H1 (cell line): ENCODE results near the gene GBGT1. TPM values are rescaled to one million over a fixed set of nuclear protein-coding genes. Genes with fewer than 3 reads are reported as not detected.

ENCODE experiments used
- CTCF ChIA-PET: fragments of 300-600 bp; sonication (Branson Sonifier 250); formaldehyde crosslinking; loops from one replicate; lab custom pipeline; 2021; ENCODE audit not compliant: partially characterized antibody; lab: Charles Lee
- POLR2A ChIA-PET: fragments of 300-600 bp; sonication (Branson Sonifier 250); formaldehyde crosslinking; loops from one replicate; lab custom pipeline; 2021; ENCODE audit warnings: inconsistent platforms; ENCODE audit not compliant: partially characterized antibody; lab: Charles Lee
- DNase-seq, 2 experiments: peaks; one replicate each; pipeline versions ENCODE4 v3.0.0 to v3.0.0-alpha.2; 2010 to 2022; ENCODE audit warnings: low spot score in 2 of 2, low read depth in 1 of 2, mixed read lengths in 1 of 2
- FAIRE-seq: peaks from 2 replicates; lab custom pipeline; 2011; peaks lifted over from hg19 to GRCh38; lab: Jason Lieb, UNC
- H2AFZ ChIP-seq: 2 replicates; pipeline ENCODE4 v1.8.1; 2012; ENCODE audit warnings: low read length, inconsistent platforms
- H2AK5ac ChIP-seq: 2 replicates; pipeline ENCODE4 v1.6.1; 2013; ENCODE audit warnings: low read depth, low read length
- H2BK120ac ChIP-seq: replicated peaks from 2 replicates; pipeline ENCODE3; 2013; ENCODE audit warnings: low read depth, low read length, inconsistent platforms
- H2BK12ac ChIP-seq: 2 replicates; pipeline ENCODE4 v1.6.1; 2013; ENCODE audit warnings: low read depth, low read length
- H2BK15ac ChIP-seq: 2 replicates; pipeline ENCODE4 v1.6.1; 2013; ENCODE audit warnings: low read length
- H2BK20ac ChIP-seq: 2 replicates; pipeline ENCODE4 v1.6.1; 2013; ENCODE audit warnings: low read length
- H2BK5ac ChIP-seq: 2 replicates; pipeline ENCODE4 v1.6.1; 2013; ENCODE audit warnings: low read depth, low read length
- H3K14ac ChIP-seq: 2 replicates; pipeline ENCODE4 v1.6.1; 2013; ENCODE audit warnings: inconsistent platforms; ENCODE audit not compliant: insufficient read length
- H3K18ac ChIP-seq: 2 replicates; pipeline ENCODE4 v1.6.1; 2013; ENCODE audit warnings: low read length; ENCODE audit errors: extremely low read depth
- H3K23ac ChIP-seq: 2 replicates; pipeline ENCODE4 v1.6.1; 2013; ENCODE audit warnings: inconsistent platforms; ENCODE audit not compliant: insufficient read length
- H3K23me2 ChIP-seq: 2 replicates; pipeline ENCODE4 v1.6.1; 2013; ENCODE audit warnings: low read depth, low read length
- H3K27ac ChIP-seq: 2 replicates; pipeline ENCODE4 v1.6.1; 2011; ENCODE audit warnings: low read depth, low read length, inconsistent platforms
- H3K27me3 ChIP-seq, 4 experiments: replicated peaks in 1 of 4; 1 replicate in 1 of 4; 2 replicates in 3 of 4; pipeline versions ENCODE4 v1.6.1 to v1.8.1; 2011 to 2013; ENCODE audit warnings: low read length in 3 of 4, mild to moderate bottlenecking in 3 of 4, inconsistent platforms in 2 of 4, mixed read lengths in 2 of 4, moderate library complexity in 1 of 4; ENCODE audit not compliant: control insufficient read depth in 3 of 4, insufficient read depth in 3 of 4; ENCODE audit errors: extremely low read depth in 1 of 4
- H3K36me3 ChIP-seq, 4 experiments: 2 replicates each; pipeline versions ENCODE4 v1.6.1 to v1.8.1; 2011 to 2013; ENCODE audit warnings: mild to moderate bottlenecking in 4 of 4, low read length in 3 of 4, moderate library complexity in 2 of 4, control low read depth in 1 of 4, inconsistent platforms in 1 of 4; ENCODE audit not compliant: insufficient read depth in 4 of 4, control insufficient read depth in 2 of 4
- H3K4ac ChIP-seq: replicated peaks from 2 replicates; pipeline ENCODE3; 2013; ENCODE audit warnings: low read length, low read depth, mixed read lengths, inconsistent platforms; ENCODE audit not compliant: insufficient read length
- H3K4me1 ChIP-seq, 4 experiments: replicated peaks in 1 of 4; 1 replicate in 1 of 4; 2 replicates in 3 of 4; pipeline versions ENCODE4 v1.6.1 to v1.8.1; 2011 to 2013; ENCODE audit warnings: low read length in 3 of 4, inconsistent platforms in 2 of 4, mixed read lengths in 1 of 4; ENCODE audit not compliant: insufficient read depth in 4 of 4, control insufficient read depth in 3 of 4
- H3K4me2 ChIP-seq, 2 experiments: 2 replicates each; pipeline versions ENCODE4 v1.6.1 to v1.8.1; 2011 to 2013; ENCODE audit warnings: low read depth in 2 of 2, low read length in 2 of 2, control low read depth in 1 of 2, inconsistent platforms in 1 of 2, mild to moderate bottlenecking in 1 of 2; ENCODE audit not compliant: insufficient read depth in 1 of 2
- H3K4me3 ChIP-seq, 4 experiments: fragments of 200-600, 300-600 bp in 1 of 4; sonication (generic), shearing (Covaris generic), sonication (Bioruptor Twin) in 1 of 4; 2 replicates each; pipeline versions ENCODE4 v1.5.1 to v1.8.1; 2011 to 2016; ENCODE audit warnings: low read length in 4 of 4, low read depth in 3 of 4, control low read depth in 2 of 4, inconsistent platforms in 2 of 4, mild to moderate bottlenecking in 2 of 4, mixed read lengths in 1 of 4, moderate library complexity in 1 of 4; ENCODE audit not compliant: insufficient read depth in 2 of 4; ENCODE audit errors: extremely low read depth in 1 of 4
- H3K56ac ChIP-seq: replicated peaks from 2 replicates; pipeline ENCODE3; 2013; ENCODE audit warnings: low read depth, mild to moderate bottlenecking, mixed read lengths, low read length, inconsistent platforms; ENCODE audit not compliant: insufficient read length
- H3K79me1 ChIP-seq: 2 replicates; pipeline ENCODE4 v1.6.1; 2013; ENCODE audit warnings: low read depth, low read length, control low read depth
- H3K79me2 ChIP-seq, 2 experiments: 2 replicates each; pipeline versions ENCODE4 v1.6.1 to v1.8.1; 2012 to 2013; ENCODE audit warnings: low read length in 2 of 2, mild to moderate bottlenecking in 2 of 2, inconsistent platforms in 1 of 2; ENCODE audit not compliant: insufficient read depth in 2 of 2, control insufficient read depth in 1 of 2
- H3K9ac ChIP-seq, 4 experiments: replicated peaks in 1 of 4; 1 replicate in 1 of 4; 2 replicates in 3 of 4; pipeline versions ENCODE4 v1.6.1 to v1.8.1; 2011 to 2013; ENCODE audit warnings: low read depth in 3 of 4, low read length in 3 of 4, control low read depth in 2 of 4, mild to moderate bottlenecking in 2 of 4, moderate library complexity in 2 of 4, inconsistent platforms in 1 of 4; ENCODE audit errors: extremely low read depth in 1 of 4
- H3K9me3 ChIP-seq, 2 experiments: 2 replicates each; pipeline versions ENCODE4 v1.6.1 to v1.8.1; 2012 to 2013; ENCODE audit warnings: mild to moderate bottlenecking in 2 of 2, moderate library complexity in 2 of 2, control low read depth in 1 of 2, inconsistent platforms in 1 of 2, low read depth in 1 of 2, low read length in 1 of 2, mixed read lengths in 1 of 2; ENCODE audit not compliant: insufficient read depth in 2 of 2
- H4K20me1 ChIP-seq, 2 experiments: replicated peaks in 1 of 2; 2 replicates each; pipeline versions ENCODE3 to v1.8.1; 2011 to 2013; ENCODE audit warnings: inconsistent platforms in 2 of 2, low read length in 2 of 2, mild to moderate bottlenecking in 1 of 2; ENCODE audit not compliant: insufficient read depth in 2 of 2, control insufficient read depth in 1 of 2
- H4K5ac ChIP-seq: 2 replicates; pipeline ENCODE4 v1.6.1; 2013; ENCODE audit warnings: low read length, low read depth, mixed read lengths, inconsistent platforms; ENCODE audit not compliant: insufficient read length
- H4K8ac ChIP-seq: 2 replicates; pipeline ENCODE4 v1.8.0; 2013; ENCODE audit warnings: mild to moderate bottlenecking, moderate library complexity, low read length, inconsistent platforms; ENCODE audit not compliant: insufficient read depth; ENCODE audit errors: extremely low read depth
- H4K91ac ChIP-seq: replicated peaks from 2 replicates; pipeline ENCODE3; 2013; ENCODE audit warnings: low read length, mixed read lengths, inconsistent platforms; ENCODE audit not compliant: insufficient read length
- BCL11A ChIP-seq, 2 experiments: IDR thresholded peaks; one replicate each; pipeline ENCODE4 v1.6.1; 2011; ENCODE audit warnings: low read depth in 2 of 2, low read length in 2 of 2, mild to moderate bottlenecking in 2 of 2
- CBX5 ChIP-seq: fragments of 300-800, 300-1000 bp; sonication (generic); IDR thresholded peaks from 2 replicates; pipeline ENCODE4 v1.7.1; 2016; ENCODE audit warnings: antibody characterized with exemption, low read length, low read depth
- CTBP2 ChIP-seq: IDR thresholded peaks from 2 replicates; pipeline ENCODE4 v1.7.0; 2011; ENCODE audit warnings: borderline replicate concordance, mild to moderate bottlenecking, moderate library complexity, mixed read lengths, low read length; ENCODE audit not compliant: insufficient read depth, insufficient read length
- EGR1 ChIP-seq: IDR thresholded peaks from 2 replicates; pipeline ENCODE4 v1.6.1; 2011; ENCODE audit warnings: low read depth, low read length, borderline replicate concordance
- KDM5A ChIP-seq: fragments of 200-600 bp; IDR thresholded peaks from 2 replicates; pipeline ENCODE4 v1.7.1; 2012; ENCODE audit warnings: mild to moderate bottlenecking, low read length, inconsistent platforms, mixed read lengths
- POLR2A ChIP-seq, 2 experiments: IDR thresholded peaks; 1 replicate in 1 of 2; 2 replicates in 1 of 2; pipeline ENCODE4 v1.6.1; 2011; ENCODE audit warnings: low read depth in 2 of 2, low read length in 2 of 2, mild to moderate bottlenecking in 2 of 2; ENCODE audit errors: control extremely low read depth in 1 of 2
- SAP30 ChIP-seq: fragments of 300-600 bp; sonication (generic); IDR thresholded peaks from 2 replicates; pipeline ENCODE4 v1.7.1; 2012; ENCODE audit warnings: low read length, moderate library complexity, mild to moderate bottlenecking, inconsistent platforms; ENCODE audit not compliant: insufficient read depth, insufficient replicate concordance
- ZNF274 ChIP-seq: IDR thresholded peaks from 2 replicates; pipeline ENCODE4 v1.7.0; 2012; ENCODE audit warnings: low read length, borderline replicate concordance; ENCODE audit errors: extremely low read depth
- WGBS, 2 experiments: shearing (Covaris generic) in 1 of 2; methylation state at CpG; one replicate each; pipeline versions ENCODE4 v1.1.6 to v1.1.7; 2013 to 2015; ENCODE audit warnings: low lambda C conversion rate in 2 of 2, mixed read lengths in 2 of 2, inconsistent platforms in 1 of 2, low coverage in 1 of 2, missing lambda C conversion rate in 1 of 2; ENCODE audit not compliant: insufficient replicate concordance in 2 of 2, insufficient coverage in 1 of 2, insufficient read length in 1 of 2; ENCODE audit errors: extremely low coverage in 1 of 2, missing lambda C conversion rate in 1 of 2; 5-methylcytosine and 5-hydroxymethylcytosine counted together
- polyA plus RNA-seq, 7 experiments: library from polyadenylated mRNA; depleted of rRNA in 3 of 7; stranded (reverse) in 5 of 7; unstranded in 2 of 7; fragments of >200 nt in 5 of 7; fragments of 200-250 nt in 2 of 7; gene quantifications; 1 replicate in 5 of 7; 2 replicates in 1 of 7; 4 replicates in 1 of 7; pipeline versions ENCODE4 v1.2.1 to v1.2.3, GENCODE V29; 2011 to 2013; ENCODE audit warnings: missing spikeins in 2 of 7, mixed read lengths in 2 of 7
- total RNA-seq: library from RNA; stranded (reverse); fragmentation: NEBNext Ultra II Directional; extraction: Animal tissue kit (Norgen Biotek cat#: 25700); gene quantifications from 2 replicates; pipeline ENCODE4 v1.2.1, GENCODE V29; 2021
- TF ChIP-seq, protein P1 (sequence below), 3 experiments: IDR thresholded peaks; 1 replicate in 2 of 3; 2 replicates in 1 of 3; pipeline versions ENCODE4 v1.5.1 to v1.6.1; 2011; ENCODE audit warnings: low read length in 3 of 3, mild to moderate bottlenecking in 3 of 3, inconsistent platforms in 2 of 3, low read depth in 1 of 3, moderate library complexity in 1 of 3; ENCODE audit not compliant: insufficient read depth in 1 of 3; ENCODE audit errors: control extremely low read depth in 1 of 3
- TF ChIP-seq, protein P2 (sequence below): IDR thresholded peaks from 2 replicates; pipeline ENCODE4 v1.6.1; 2012; ENCODE audit warnings: inconsistent platforms

The GBGT1 gene
- total and polyA plus RNA-seq, 2 of the 8 experiments (the other 6 are each of a cell fraction or from before 2014, with no cell fraction given): 7.1 to 9.7 TPM

DNA sequence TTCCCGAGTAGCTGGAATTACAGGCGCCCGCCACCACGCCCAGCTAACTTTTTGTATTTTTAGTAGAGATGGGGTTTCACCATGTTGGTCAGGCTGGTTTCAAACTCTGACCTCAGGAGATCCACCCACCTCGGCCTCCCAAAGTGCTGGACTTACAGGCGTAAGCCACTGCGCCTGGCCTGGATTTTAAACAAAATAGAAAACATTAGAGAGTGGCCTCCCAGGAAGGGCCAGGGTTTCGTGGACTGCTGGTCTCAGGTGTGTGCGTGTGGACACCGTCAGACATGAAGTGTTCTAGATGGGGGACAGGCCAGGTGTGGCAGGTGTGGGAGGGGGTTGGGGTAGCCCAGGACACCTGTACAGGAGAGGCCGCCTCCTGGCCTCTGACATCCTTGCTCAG lies 7.0 kb upstream of the GBGT1 start:
- no peak overlapping the region for H4K91ac ChIP-seq
- H3K4ac ChIP-seq: no peak overlapping the region
- FAIRE-seq (no peak), DNase-seq (no peak)
- H3K9ac ChIP-seq: no peak overlapping the region
- H3K4me1 ChIP-seq: no peaks in the 10 kb centered on the region; a peak in 1 of 7 replicates
- no peak overlapping the region for H2BK5ac ChIP-seq
- H2AK5ac ChIP-seq: no peak overlapping the region
- H2BK20ac ChIP-seq: no peak overlapping the region
- H3K79me1 ChIP-seq: no peaks in the 10 kb centered on the region
- no peak overlapping the region for H3K4me3 ChIP-seq
- no peaks in the 10 kb centered on the region for H3K79me2 ChIP-seq
- H3K23ac ChIP-seq: no peak overlapping the region
- H3K4me2 ChIP-seq: no peak overlapping the region
- no peaks in the 10 kb centered on the region for H3K36me3 ChIP-seq
- no peak overlapping the region for H3K27ac ChIP-seq
- H3K23me2 ChIP-seq: no peaks in the 10 kb centered on the region
- no peak overlapping the region for H3K14ac ChIP-seq
- H3K9me3 ChIP-seq: no peaks in the 10 kb centered on the region
- ChIA-PET CTCF (interaction anchor here (1.0 to 8.6 kb wide), 3 partner anchors 10 to 69 kb away, joined by 3 to 96 read pairs (median 5); no protein-coding TSS in a partner anchor), POLR2A (interaction anchor here (0.6 kb wide), 2 partner anchors 189 to 1923 kb away, joined by 3 read pairs; no protein-coding TSS in a partner anchor)
- H4K20me1 ChIP-seq: peaks cover 0 to 1% of the 10 kb centered on the region in 2 experiments
- no peak overlapping the region for H2BK12ac ChIP-seq
- H3K56ac ChIP-seq: no peak overlapping the region
- WGBS, 2 experiments: 91% methylated on average over 11 of the region's 11 CpGs; no CpG with 5 or more reads in 1 of the 2 experiments
- H2AFZ ChIP-seq: no peak overlapping the region
- no peak overlapping the region for H2BK120ac ChIP-seq
- no peak overlapping the region for H2BK15ac ChIP-seq
- H4K5ac ChIP-seq: no peak overlapping the region
- no peak overlapping the region for H4K8ac ChIP-seq
- no peak overlapping the region for H3K18ac ChIP-seq
- H3K27me3 ChIP-seq: no peaks in the 10 kb centered on the region; a peak in 3 of 7 replicates
- TF ChIP-seq ZNF274 (no peak), CTBP2 (no peak), EGR1 (no peak), BCL11A (IDR thresholded peaks at IDR 0.05; ENCODE audit: low read depth in 2 of 2, low read length in 2 of 2) (no peak), POLR2A (IDR thresholded peaks at IDR 0.05; ENCODE audit: control extremely low read depth in 1 of 2, low read depth in 2 of 2, low read length in 2 of 2) (no peak), SAP30 (no peak), CBX5 (no peak), KDM5A (no peak)
- TF ChIP-seq, protein P1, sequence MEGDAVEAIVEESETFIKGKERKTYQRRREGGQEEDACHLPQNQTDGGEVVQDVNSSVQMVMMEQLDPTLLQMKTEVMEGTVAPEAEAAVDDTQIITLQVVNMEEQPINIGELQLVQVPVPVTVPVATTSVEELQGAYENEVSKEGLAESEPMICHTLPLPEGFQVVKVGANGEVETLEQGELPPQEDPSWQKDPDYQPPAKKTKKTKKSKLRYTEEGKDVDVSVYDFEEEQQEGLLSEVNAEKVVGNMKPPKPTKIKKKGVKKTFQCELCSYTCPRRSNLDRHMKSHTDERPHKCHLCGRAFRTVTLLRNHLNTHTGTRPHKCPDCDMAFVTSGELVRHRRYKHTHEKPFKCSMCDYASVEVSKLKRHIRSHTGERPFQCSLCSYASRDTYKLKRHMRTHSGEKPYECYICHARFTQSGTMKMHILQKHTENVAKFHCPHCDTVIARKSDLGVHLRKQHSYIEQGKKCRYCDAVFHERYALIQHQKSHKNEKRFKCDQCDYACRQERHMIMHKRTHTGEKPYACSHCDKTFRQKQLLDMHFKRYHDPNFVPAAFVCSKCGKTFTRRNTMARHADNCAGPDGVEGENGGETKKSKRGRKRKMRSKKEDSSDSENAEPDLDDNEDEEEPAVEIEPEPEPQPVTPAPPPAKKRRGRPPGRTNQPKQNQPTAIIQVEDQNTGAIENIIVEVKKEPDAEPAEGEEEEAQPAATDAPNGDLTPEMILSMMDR (IDR thresholded peaks at IDR 0.05; ENCODE audit: control extremely low read depth in 1 of 3, insufficient read depth in 1 of 3, low read depth in 1 of 3, low read length in 3 of 3): no peak
- TF ChIP-seq, protein P2, sequence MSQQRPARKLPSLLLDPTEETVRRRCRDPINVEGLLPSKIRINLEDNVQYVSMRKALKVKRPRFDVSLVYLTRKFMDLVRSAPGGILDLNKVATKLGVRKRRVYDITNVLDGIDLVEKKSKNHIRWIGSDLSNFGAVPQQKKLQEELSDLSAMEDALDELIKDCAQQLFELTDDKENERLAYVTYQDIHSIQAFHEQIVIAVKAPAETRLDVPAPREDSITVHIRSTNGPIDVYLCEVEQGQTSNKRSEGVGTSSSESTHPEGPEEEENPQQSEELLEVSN: no peak
